Frontal cortex (tissue), 4 donors: ENCODE measurements around the gene CIC. TPM values are rescaled to one million over a fixed set of nuclear protein-coding genes. Genes with fewer than 3 reads are reported as not detected.

Experiments used
- DNase-seq, 2 donors: peaks; one replicate each; pipeline ENCODE4 v3.0.0; 2012; ENCODE audit warnings: low spot score in 2 of 2
- FAIRE-seq: peaks from 2 replicates; lab custom pipeline; 2012; peaks lifted over from hg19 to GRCh38; lab: Jason Lieb, UNC
- total RNA-seq: library from RNA; depleted of rRNA; stranded (reverse); fragments of >200 nt; gene quantifications from one replicate; pipeline ENCODE4 v1.2.3, GENCODE V29; 2014
- donor health status: control.
- donor health status: control.
- donor health status: control.

Gene CIC
- total RNA-seq, 1 donor from 2014 or later: 15.5 TPM

- no peak for FAIRE-seq
These were observed 26.3 kb upstream of the CIC start, which contains the start of gene GSK3A for GRCh38 chr19:42242512-42243409. Gene GSK3A, minus strand, starts transcription at chr19:42242602. Its CDS starts 137 bp downstream, at chr19:42242465.

GRCh38 chr19:42244347-42245220 is 24.5 kb upstream of the CIC start:
- FAIRE-seq: no peak

More at GRCh38 chr19:42242512-42243409, 26.3 kb upstream of the CIC start, which contains the start of gene GSK3A:
- DNase-seq: peak; percentile 91 to 97

GRCh38 chr19:42245231-42245630 is 23.8 kb upstream of the CIC start:
- DNase-seq (no peak), FAIRE-seq (no peak)

More at GRCh38 chr19:42244347-42245220, 24.5 kb upstream of the CIC start:
- peak; percentile 83 to 85 for DNase-seq

GRCh38 chr19:42246143-42246921 is 22.7 kb upstream of the CIC start:
- DNase-seq (peak; percentile 81 to 85), FAIRE-seq (no peak)

- DNase-seq (no peak), FAIRE-seq (no peak)
These were observed 22.0 kb upstream of the CIC start for GRCh38 chr19:42246922-42247639.

GRCh38 chr19:42247640-42248199 is 21.3 kb upstream of the CIC start:
- FAIRE-seq (no peak), DNase-seq (no peak)

- FAIRE-seq (no peak), DNase-seq (no peak)
These were observed 20.5 kb upstream of the CIC start for GRCh38 chr19:42248270-42249148.

GRCh38 chr19:42249149-42249750 is 19.8 kb upstream of the CIC start:
- DNase-seq (no peak), FAIRE-seq (no peak)

GRCh38 chr19:42249769-42250168 is 19.3 kb upstream of the CIC start:
- no peak for DNase-seq
- FAIRE-seq: no peak

GRCh38 chr19:42250183-42250665 is 18.8 kb upstream of the CIC start:
- FAIRE-seq (no peak), DNase-seq (no peak)

GRCh38 chr19:42250666-42251531 is 18.2 kb upstream of the CIC start:
- DNase-seq (peak in 1 of 2 donors; percentile 54), FAIRE-seq (no peak)

- FAIRE-seq (no peak), DNase-seq (no peak)
These were observed 17.3 kb upstream of the CIC start for GRCh38 chr19:42251572-42252358.

GRCh38 chr19:42252365-42253244 is 16.4 kb upstream of the CIC start:
- no peak for FAIRE-seq
- peak; percentile 76 to 86 for DNase-seq

- DNase-seq (peak; percentile 64 to 78), FAIRE-seq (no peak)
These were observed 15.6 kb upstream of the CIC start for GRCh38 chr19:42253245-42254088.
